ENCODE data around the gene HMBS.

DNA sequence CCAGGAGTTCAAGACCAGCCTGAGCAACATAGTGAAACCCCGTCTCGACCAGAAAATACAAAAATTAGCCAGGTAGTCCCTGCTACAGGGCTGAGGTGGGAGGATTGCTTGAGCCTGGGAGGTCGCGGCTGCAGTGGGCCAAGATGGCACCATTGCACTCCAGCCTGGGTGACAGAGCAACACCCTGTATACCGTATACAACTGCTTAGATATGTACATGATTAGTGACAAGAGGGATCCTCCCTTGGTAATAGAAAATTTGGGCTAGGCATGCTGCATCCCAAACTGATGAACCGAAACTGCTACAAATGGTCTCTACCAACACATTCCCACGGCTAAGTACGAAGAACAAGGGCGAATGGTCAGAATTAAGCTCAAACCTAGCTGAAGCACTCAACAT is 41.8 kb upstream of the HMBS start:
- TF ChIP-seq, protein P1, sequence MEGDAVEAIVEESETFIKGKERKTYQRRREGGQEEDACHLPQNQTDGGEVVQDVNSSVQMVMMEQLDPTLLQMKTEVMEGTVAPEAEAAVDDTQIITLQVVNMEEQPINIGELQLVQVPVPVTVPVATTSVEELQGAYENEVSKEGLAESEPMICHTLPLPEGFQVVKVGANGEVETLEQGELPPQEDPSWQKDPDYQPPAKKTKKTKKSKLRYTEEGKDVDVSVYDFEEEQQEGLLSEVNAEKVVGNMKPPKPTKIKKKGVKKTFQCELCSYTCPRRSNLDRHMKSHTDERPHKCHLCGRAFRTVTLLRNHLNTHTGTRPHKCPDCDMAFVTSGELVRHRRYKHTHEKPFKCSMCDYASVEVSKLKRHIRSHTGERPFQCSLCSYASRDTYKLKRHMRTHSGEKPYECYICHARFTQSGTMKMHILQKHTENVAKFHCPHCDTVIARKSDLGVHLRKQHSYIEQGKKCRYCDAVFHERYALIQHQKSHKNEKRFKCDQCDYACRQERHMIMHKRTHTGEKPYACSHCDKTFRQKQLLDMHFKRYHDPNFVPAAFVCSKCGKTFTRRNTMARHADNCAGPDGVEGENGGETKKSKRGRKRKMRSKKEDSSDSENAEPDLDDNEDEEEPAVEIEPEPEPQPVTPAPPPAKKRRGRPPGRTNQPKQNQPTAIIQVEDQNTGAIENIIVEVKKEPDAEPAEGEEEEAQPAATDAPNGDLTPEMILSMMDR (IDR thresholded peaks at IDR 0.05), result no peak
- TF ChIP-seq POLR2A (IDR thresholded peaks at IDR 0.05), result no peak
- TF ChIP-seq EP300 (IDR thresholded peaks at IDR 0.05), result no peak
- no peak for TF ChIP-seq POLR2AphosphoS5 (IDR thresholded peaks at IDR 0.05)
